Measurements from ENCODE around the gene MYO6.

Gene MYO6

GRCh38 chr6:75850026-75850833 is 101.2 kb downstream of the MYO6 start:
- TF ChIP-seq, protein P1, sequence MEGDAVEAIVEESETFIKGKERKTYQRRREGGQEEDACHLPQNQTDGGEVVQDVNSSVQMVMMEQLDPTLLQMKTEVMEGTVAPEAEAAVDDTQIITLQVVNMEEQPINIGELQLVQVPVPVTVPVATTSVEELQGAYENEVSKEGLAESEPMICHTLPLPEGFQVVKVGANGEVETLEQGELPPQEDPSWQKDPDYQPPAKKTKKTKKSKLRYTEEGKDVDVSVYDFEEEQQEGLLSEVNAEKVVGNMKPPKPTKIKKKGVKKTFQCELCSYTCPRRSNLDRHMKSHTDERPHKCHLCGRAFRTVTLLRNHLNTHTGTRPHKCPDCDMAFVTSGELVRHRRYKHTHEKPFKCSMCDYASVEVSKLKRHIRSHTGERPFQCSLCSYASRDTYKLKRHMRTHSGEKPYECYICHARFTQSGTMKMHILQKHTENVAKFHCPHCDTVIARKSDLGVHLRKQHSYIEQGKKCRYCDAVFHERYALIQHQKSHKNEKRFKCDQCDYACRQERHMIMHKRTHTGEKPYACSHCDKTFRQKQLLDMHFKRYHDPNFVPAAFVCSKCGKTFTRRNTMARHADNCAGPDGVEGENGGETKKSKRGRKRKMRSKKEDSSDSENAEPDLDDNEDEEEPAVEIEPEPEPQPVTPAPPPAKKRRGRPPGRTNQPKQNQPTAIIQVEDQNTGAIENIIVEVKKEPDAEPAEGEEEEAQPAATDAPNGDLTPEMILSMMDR (IDR thresholded peaks at IDR 0.05; ENCODE audit: low read depth, low read length) = no peak
- peak in 1 of 2 donors; percentile 4 for DNase-seq (ENCODE audit: low read depth in 2 of 2)
- no peak overlapping the region for H3K4me3 ChIP-seq (replicated peaks in 1 of 2; ENCODE audit: low read depth in 2 of 2, low read length in 2 of 2)

GRCh38 chr6:75852721-75853120 is 103.7 kb downstream of the MYO6 start:
- TF ChIP-seq, protein P1 (IDR thresholded peaks at IDR 0.05; ENCODE audit: low read depth, low read length) = no peak
- H3K4me3 ChIP-seq (replicated peaks in 1 of 2; ENCODE audit: low read depth in 2 of 2, low read length in 2 of 2) = no peak overlapping the region
- peak; percentile 49 to 85 for DNase-seq (ENCODE audit: low read depth in 2 of 2)

GRCh38 chr6:75853806-75854205 is 104.8 kb downstream of the MYO6 start:
- DNase-seq (ENCODE audit: low read depth in 2 of 2) = no peak
- TF ChIP-seq, protein P1 (IDR thresholded peaks at IDR 0.05; ENCODE audit: low read depth, low read length) = no peak
- H3K4me3 ChIP-seq (replicated peaks in 1 of 2; ENCODE audit: low read depth in 2 of 2, low read length in 2 of 2) = no peak overlapping the region

- TF ChIP-seq, protein P1 (IDR thresholded peaks at IDR 0.05; ENCODE audit: low read depth, low read length) = peak; percentile 61
- DNase-seq (ENCODE audit: low read depth in 2 of 2) = peak; percentile 83 to 85
- no peak overlapping the region for H3K4me3 ChIP-seq (replicated peaks in 1 of 2; ENCODE audit: low read depth in 2 of 2, low read length in 2 of 2)
These were observed 106.0 kb downstream of the MYO6 start for GRCh38 chr6:75855052-75855451.

DNA sequence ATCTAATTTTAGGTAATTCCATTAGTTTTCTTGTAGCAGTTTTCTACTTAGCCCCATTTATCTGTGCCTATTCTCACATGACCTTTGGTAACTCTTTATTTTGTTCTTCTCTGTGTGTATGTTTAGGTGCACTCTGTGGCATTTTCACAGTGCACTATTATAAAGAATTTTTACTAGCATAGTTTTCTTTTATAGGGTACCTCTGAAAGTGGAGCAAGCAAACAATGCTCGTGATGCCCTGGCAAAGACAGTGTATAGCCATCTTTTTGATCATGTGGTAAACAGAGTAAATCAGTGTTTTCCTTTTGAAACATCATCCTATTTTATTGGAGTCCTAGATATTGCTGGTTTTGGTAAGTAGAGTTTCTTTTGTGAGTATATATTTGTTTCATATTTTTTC is 107.9 kb downstream of the MYO6 start:
- no peak for DNase-seq (ENCODE audit: low read depth in 2 of 2)
- no peak overlapping the region for H3K4me3 ChIP-seq (replicated peaks in 1 of 2; ENCODE audit: low read depth in 2 of 2, low read length in 2 of 2)
- TF ChIP-seq, protein P1 (IDR thresholded peaks at IDR 0.05; ENCODE audit: low read depth, low read length) = no peak

- no peak overlapping the region for H3K4me3 ChIP-seq (replicated peaks in 1 of 2; ENCODE audit: low read depth in 2 of 2, low read length in 2 of 2)
- TF ChIP-seq, protein P1 (IDR thresholded peaks at IDR 0.05; ENCODE audit: low read depth, low read length) = no peak
- no peak for DNase-seq (ENCODE audit: low read depth in 2 of 2)
These were observed 114.0 kb downstream of the MYO6 start for GRCh38 chr6:75863001-75863400.
